Lung (tissue), 12 donors: ENCODE data around the gene EIF3F. TPM values are rescaled to one million over a fixed set of nuclear protein-coding genes. Genes with fewer than 3 reads are reported as not detected.

ENCODE experiments used
- ATAC-seq: fragments of 200-7000 bp; cut with Tn5 transposase; one replicate; pipeline ENCODE4 v1.9.1; 2020; ENCODE audit warnings: moderate number of reproducible peaks; ENCODE audit not compliant: insufficient read depth, low FRiP score
- DNase-seq, 3 donors: peaks; one replicate each; pipeline ENCODE4 v3.0.0-alpha.2; 2013 to 2017
- H3K27ac ChIP-seq, 2 donors: one replicate each; pipeline ENCODE4 v1.5.1; 2013; ENCODE audit warnings: mild to moderate bottlenecking in 2 of 2, moderate library complexity in 2 of 2, control low read depth in 1 of 2, inconsistent platforms in 1 of 2, low read depth in 1 of 2, low read length in 1 of 2
- H3K27me3 ChIP-seq, 3 donors: one replicate each; pipeline ENCODE4 v1.5.1; 2013; ENCODE audit warnings: low read length in 2 of 3; ENCODE audit not compliant: control insufficient read depth in 3 of 3, insufficient read depth in 3 of 3
- H3K36me3 ChIP-seq, 4 donors: one replicate each; pipeline ENCODE4 v1.5.1; 2013; ENCODE audit warnings: low read length in 4 of 4, mild to moderate bottlenecking in 1 of 4, moderate library complexity in 1 of 4; ENCODE audit not compliant: control insufficient read depth in 4 of 4, insufficient read depth in 4 of 4
- H3K4me1 ChIP-seq, 5 donors: one replicate each; pipeline ENCODE4 v1.5.1; 2013; ENCODE audit warnings: low read length in 5 of 5, mild to moderate bottlenecking in 2 of 5, moderate library complexity in 1 of 5; ENCODE audit not compliant: control insufficient read depth in 5 of 5, insufficient read depth in 5 of 5
- H3K4me3 ChIP-seq: one replicate; pipeline ENCODE4 v1.5.1; 2013; ENCODE audit warnings: mild to moderate bottlenecking, control low read depth, moderate library complexity
- H3K9ac ChIP-seq, 2 donors: one replicate each; pipeline ENCODE4 v1.5.1; 2013; ENCODE audit warnings: low read length in 2 of 2, control low read depth in 1 of 2; ENCODE audit not compliant: insufficient read depth in 1 of 2
- H3K9me3 ChIP-seq, 4 donors: one replicate each; pipeline ENCODE4 v1.5.1; 2013; ENCODE audit warnings: low read length in 3 of 4, mild to moderate bottlenecking in 1 of 4, moderate library complexity in 1 of 4; ENCODE audit not compliant: control insufficient read depth in 4 of 4, insufficient read depth in 3 of 4
- CTCF ChIP-seq: IDR thresholded peaks from 2 replicates; pipeline ENCODE4 v1.5.1; 2012; ENCODE audit warnings: mild to moderate bottlenecking; ENCODE audit errors: control extremely low read depth, extremely low read depth
- WGBS, 2 donors: extraction: QIAGEN DNeasy Blood & Tissue Kit; methylation state at CpG; one replicate each; pipeline ENCODE4 v1.1.7; 2013; 5-methylcytosine and 5-hydroxymethylcytosine counted together
- polyA plus RNA-seq, 2 donors: library from polyadenylated mRNA; stranded (reverse); fragments of 200-250 nt; gene quantifications; one replicate each; pipeline ENCODE4 v1.2.1, GENCODE V29; 2013
- total RNA-seq, 2 donors: library from RNA; depleted of rRNA in 1 of 2; stranded (reverse); fragments of >200 nt in 1 of 2; gene quantifications; one replicate each; pipeline ENCODE4 v1.2.1, GENCODE V29; 2014 to 2021
- donor health status: control.
- donor health status: control.
- donor health status: Bipolar disorder and iron deficiency.
- donor health status: healthy.
- donor health status: DM: yes; HTN: yes; CAD: no.

The EIF3F gene
- total and polyA plus RNA-seq, 4 donors: 166 to 471 (median 234) TPM

GRCh38 chr11:8013833-8014232 is 26.7 kb downstream of the EIF3F start:
- no peaks in the 10 kb centered on the region for H3K36me3 ChIP-seq
- peaks cover 0 to 32% (median 3%) of the 10 kb centered on the region in 3 donors for H3K27me3 ChIP-seq
- H3K4me1 ChIP-seq: peaks cover 0 to 12% (median 2%) of the 10 kb centered on the region in 5 donors
- no peak overlapping the region for H3K4me3 ChIP-seq
- ATAC-seq (no peak), DNase-seq (no peak)
- H3K9me3 ChIP-seq: no peaks in the 10 kb centered on the region
- H3K9ac ChIP-seq: no peak overlapping the region
- TF ChIP-seq CTCF: no peak
- H3K27ac ChIP-seq: no peak overlapping the region
- WGBS, 2 donors: 77 to 88% methylated on average over 5 of the region's 5 CpGs

GRCh38 chr11:8015753-8016239 is 28.7 kb downstream of the EIF3F start:
- H3K9me3 ChIP-seq: no peaks in the 10 kb centered on the region
- no peak for DNase-seq
- ATAC-seq: no peak
- H3K27ac ChIP-seq: no peak overlapping the region
- no peak overlapping the region for H3K9ac ChIP-seq
- no peak for TF ChIP-seq CTCF
- no peak overlapping the region for H3K4me3 ChIP-seq
- WGBS, 2 donors: 61 to 64% methylated on average over 4 of the region's 4 CpGs
- no peaks in the 10 kb centered on the region for H3K36me3 ChIP-seq
- peaks cover 0 to 19% (median 4%) of the 10 kb centered on the region in 5 donors for H3K4me1 ChIP-seq
- peaks cover 0 to 36% (median 13%) of the 10 kb centered on the region in 3 donors for H3K27me3 ChIP-seq

GRCh38 chr11:8016440-8016839 is 29.3 kb downstream of the EIF3F start:
- ATAC-seq (no peak), DNase-seq (no peak)
- Histone ChIP-seq H3K27me3 (peaks cover 0 to 38% (median 15%) of the 10 kb centered on the region in 3 donors), H3K9me3 (no peaks in the 10 kb centered on the region), H3K36me3 (no peaks in the 10 kb centered on the region), H3K4me3 (no peak overlapping the region), H3K27ac (no peak overlapping the region), H3K9ac (no peak overlapping the region), H3K4me1 (peaks cover 0 to 19% (median 4%) of the 10 kb centered on the region in 5 donors)
- TF ChIP-seq CTCF: no peak
- WGBS, 2 donors: 26 to 36% methylated on average over 4 of the region's 4 CpGs

- 92 to 96% methylated on average over 2 of the region's 2 CpGs for WGBS, 2 donors
- Histone ChIP-seq H3K36me3 (no peaks in the 10 kb centered on the region), H3K27me3 (peaks cover 0 to 38% (median 15%) of the 10 kb centered on the region in 3 donors), H3K4me3 (no peak overlapping the region), H3K27ac (no peak overlapping the region), H3K4me1 (peaks cover 0 to 17% (median 4%) of the 10 kb centered on the region in 5 donors), H3K9ac (no peak overlapping the region), H3K9me3 (no peaks in the 10 kb centered on the region)
- no peak for TF ChIP-seq CTCF
- DNase-seq (no peak), ATAC-seq (no peak)
These were observed 29.9 kb downstream of the EIF3F start for GRCh38 chr11:8017071-8017470.
